H1 (cell line): Measurements from ENCODE around the gene TLE4. TPM values are rescaled to one million over a fixed set of nuclear protein-coding genes. Genes with fewer than 3 reads are reported as not detected.

Experiments used
- CTCF ChIA-PET: fragments of 300-600 bp; sonication (Branson Sonifier 250); formaldehyde crosslinking; loops from one replicate; lab custom pipeline; 2021; ENCODE audit not compliant: partially characterized antibody; lab: Charles Lee
- POLR2A ChIA-PET: fragments of 300-600 bp; sonication (Branson Sonifier 250); formaldehyde crosslinking; loops from one replicate; lab custom pipeline; 2021; ENCODE audit warnings: inconsistent platforms; ENCODE audit not compliant: partially characterized antibody; lab: Charles Lee
- DNase-seq, 2 experiments: peaks; one replicate each; pipeline versions ENCODE4 v3.0.0 to v3.0.0-alpha.2; 2010 to 2022; ENCODE audit warnings: low spot score in 2 of 2, low read depth in 1 of 2, mixed read lengths in 1 of 2
- FAIRE-seq: peaks from 2 replicates; lab custom pipeline; 2011; peaks lifted over from hg19 to GRCh38; lab: Jason Lieb, UNC
- H2AFZ ChIP-seq: 2 replicates; pipeline ENCODE4 v1.8.1; 2012; ENCODE audit warnings: low read length, inconsistent platforms
- H2AK5ac ChIP-seq: 2 replicates; pipeline ENCODE4 v1.6.1; 2013; ENCODE audit warnings: low read depth, low read length
- H2BK120ac ChIP-seq: replicated peaks from 2 replicates; pipeline ENCODE3; 2013; ENCODE audit warnings: low read depth, low read length, inconsistent platforms
- H2BK12ac ChIP-seq: 2 replicates; pipeline ENCODE4 v1.6.1; 2013; ENCODE audit warnings: low read depth, low read length
- H2BK15ac ChIP-seq: 2 replicates; pipeline ENCODE4 v1.6.1; 2013; ENCODE audit warnings: low read length
- H2BK20ac ChIP-seq: 2 replicates; pipeline ENCODE4 v1.6.1; 2013; ENCODE audit warnings: low read length
- H2BK5ac ChIP-seq: 2 replicates; pipeline ENCODE4 v1.6.1; 2013; ENCODE audit warnings: low read depth, low read length
- H3K14ac ChIP-seq: 2 replicates; pipeline ENCODE4 v1.6.1; 2013; ENCODE audit warnings: inconsistent platforms; ENCODE audit not compliant: insufficient read length
- H3K18ac ChIP-seq: 2 replicates; pipeline ENCODE4 v1.6.1; 2013; ENCODE audit warnings: low read length; ENCODE audit errors: extremely low read depth
- H3K23ac ChIP-seq: 2 replicates; pipeline ENCODE4 v1.6.1; 2013; ENCODE audit warnings: inconsistent platforms; ENCODE audit not compliant: insufficient read length
- H3K23me2 ChIP-seq: 2 replicates; pipeline ENCODE4 v1.6.1; 2013; ENCODE audit warnings: low read depth, low read length
- H3K27ac ChIP-seq: 2 replicates; pipeline ENCODE4 v1.6.1; 2011; ENCODE audit warnings: low read depth, low read length, inconsistent platforms
- H3K27me3 ChIP-seq, 4 experiments: replicated peaks in 1 of 4; 1 replicate in 1 of 4; 2 replicates in 3 of 4; pipeline versions ENCODE4 v1.6.1 to v1.8.1; 2011 to 2013; ENCODE audit warnings: low read length in 3 of 4, mild to moderate bottlenecking in 3 of 4, inconsistent platforms in 2 of 4, mixed read lengths in 2 of 4, moderate library complexity in 1 of 4; ENCODE audit not compliant: control insufficient read depth in 3 of 4, insufficient read depth in 3 of 4; ENCODE audit errors: extremely low read depth in 1 of 4
- H3K36me3 ChIP-seq, 4 experiments: 2 replicates each; pipeline versions ENCODE4 v1.6.1 to v1.8.1; 2011 to 2013; ENCODE audit warnings: mild to moderate bottlenecking in 4 of 4, low read length in 3 of 4, moderate library complexity in 2 of 4, control low read depth in 1 of 4, inconsistent platforms in 1 of 4; ENCODE audit not compliant: insufficient read depth in 4 of 4, control insufficient read depth in 2 of 4
- H3K4ac ChIP-seq: replicated peaks from 2 replicates; pipeline ENCODE3; 2013; ENCODE audit warnings: low read length, low read depth, mixed read lengths, inconsistent platforms; ENCODE audit not compliant: insufficient read length
- H3K4me1 ChIP-seq, 4 experiments: replicated peaks in 1 of 4; 1 replicate in 1 of 4; 2 replicates in 3 of 4; pipeline versions ENCODE4 v1.6.1 to v1.8.1; 2011 to 2013; ENCODE audit warnings: low read length in 3 of 4, inconsistent platforms in 2 of 4, mixed read lengths in 1 of 4; ENCODE audit not compliant: insufficient read depth in 4 of 4, control insufficient read depth in 3 of 4
- H3K4me2 ChIP-seq, 2 experiments: 2 replicates each; pipeline versions ENCODE4 v1.6.1 to v1.8.1; 2011 to 2013; ENCODE audit warnings: low read depth in 2 of 2, low read length in 2 of 2, control low read depth in 1 of 2, inconsistent platforms in 1 of 2, mild to moderate bottlenecking in 1 of 2; ENCODE audit not compliant: insufficient read depth in 1 of 2
- H3K4me3 ChIP-seq, 4 experiments: fragments of 200-600, 300-600 bp in 1 of 4; sonication (generic), shearing (Covaris generic), sonication (Bioruptor Twin) in 1 of 4; 2 replicates each; pipeline versions ENCODE4 v1.5.1 to v1.8.1; 2011 to 2016; ENCODE audit warnings: low read length in 4 of 4, low read depth in 3 of 4, control low read depth in 2 of 4, inconsistent platforms in 2 of 4, mild to moderate bottlenecking in 2 of 4, mixed read lengths in 1 of 4, moderate library complexity in 1 of 4; ENCODE audit not compliant: insufficient read depth in 2 of 4; ENCODE audit errors: extremely low read depth in 1 of 4
- H3K56ac ChIP-seq: replicated peaks from 2 replicates; pipeline ENCODE3; 2013; ENCODE audit warnings: low read depth, mild to moderate bottlenecking, mixed read lengths, low read length, inconsistent platforms; ENCODE audit not compliant: insufficient read length
- H3K79me1 ChIP-seq: 2 replicates; pipeline ENCODE4 v1.6.1; 2013; ENCODE audit warnings: low read depth, low read length, control low read depth
- H3K79me2 ChIP-seq, 2 experiments: 2 replicates each; pipeline versions ENCODE4 v1.6.1 to v1.8.1; 2012 to 2013; ENCODE audit warnings: low read length in 2 of 2, mild to moderate bottlenecking in 2 of 2, inconsistent platforms in 1 of 2; ENCODE audit not compliant: insufficient read depth in 2 of 2, control insufficient read depth in 1 of 2
- H3K9ac ChIP-seq, 4 experiments: replicated peaks in 1 of 4; 1 replicate in 1 of 4; 2 replicates in 3 of 4; pipeline versions ENCODE4 v1.6.1 to v1.8.1; 2011 to 2013; ENCODE audit warnings: low read depth in 3 of 4, low read length in 3 of 4, control low read depth in 2 of 4, mild to moderate bottlenecking in 2 of 4, moderate library complexity in 2 of 4, inconsistent platforms in 1 of 4; ENCODE audit errors: extremely low read depth in 1 of 4
- H3K9me3 ChIP-seq, 2 experiments: 2 replicates each; pipeline versions ENCODE4 v1.6.1 to v1.8.1; 2012 to 2013; ENCODE audit warnings: mild to moderate bottlenecking in 2 of 2, moderate library complexity in 2 of 2, control low read depth in 1 of 2, inconsistent platforms in 1 of 2, low read depth in 1 of 2, low read length in 1 of 2, mixed read lengths in 1 of 2; ENCODE audit not compliant: insufficient read depth in 2 of 2
- H4K20me1 ChIP-seq, 2 experiments: replicated peaks in 1 of 2; 2 replicates each; pipeline versions ENCODE3 to v1.8.1; 2011 to 2013; ENCODE audit warnings: inconsistent platforms in 2 of 2, low read length in 2 of 2, mild to moderate bottlenecking in 1 of 2; ENCODE audit not compliant: insufficient read depth in 2 of 2, control insufficient read depth in 1 of 2
- H4K5ac ChIP-seq: 2 replicates; pipeline ENCODE4 v1.6.1; 2013; ENCODE audit warnings: low read length, low read depth, mixed read lengths, inconsistent platforms; ENCODE audit not compliant: insufficient read length
- H4K8ac ChIP-seq: 2 replicates; pipeline ENCODE4 v1.8.0; 2013; ENCODE audit warnings: mild to moderate bottlenecking, moderate library complexity, low read length, inconsistent platforms; ENCODE audit not compliant: insufficient read depth; ENCODE audit errors: extremely low read depth
- H4K91ac ChIP-seq: replicated peaks from 2 replicates; pipeline ENCODE3; 2013; ENCODE audit warnings: low read length, mixed read lengths, inconsistent platforms; ENCODE audit not compliant: insufficient read length
- BACH1 ChIP-seq: IDR thresholded peaks from 2 replicates; pipeline ENCODE4 v1.6.1; 2012; ENCODE audit warnings: low read length, improper control_type of control experiment
- BCL11A ChIP-seq, 2 experiments: IDR thresholded peaks; one replicate each; pipeline ENCODE4 v1.6.1; 2011; ENCODE audit warnings: low read depth in 2 of 2, low read length in 2 of 2, mild to moderate bottlenecking in 2 of 2
- BRCA1 ChIP-seq: IDR thresholded peaks from 2 replicates; pipeline ENCODE4 v1.6.1; 2012; ENCODE audit warnings: low read depth, low read length, improper control_type of control experiment
- CREB1 ChIP-seq: IDR thresholded peaks from 2 replicates; pipeline ENCODE4 v1.6.1; 2012; ENCODE audit warnings: inconsistent platforms
- CTBP2 ChIP-seq: IDR thresholded peaks from 2 replicates; pipeline ENCODE4 v1.7.0; 2011; ENCODE audit warnings: borderline replicate concordance, mild to moderate bottlenecking, moderate library complexity, mixed read lengths, low read length; ENCODE audit not compliant: insufficient read depth, insufficient read length
- FOSL1 ChIP-seq: IDR thresholded peaks from 2 replicates; pipeline ENCODE4 v1.6.1; 2011; ENCODE audit warnings: mild to moderate bottlenecking, low read depth, low read length, moderate library complexity; ENCODE audit not compliant: insufficient read depth
- JUN ChIP-seq: IDR thresholded peaks from 2 replicates; pipeline ENCODE4 v1.6.1; 2011; ENCODE audit warnings: low read depth, mild to moderate bottlenecking, improper control_type of control experiment, low read length
- JUND ChIP-seq: IDR thresholded peaks from 2 replicates; pipeline ENCODE4 v1.6.1; 2011; ENCODE audit warnings: mild to moderate bottlenecking, improper control_type of control experiment, low read length
- POLR2A ChIP-seq, 2 experiments: IDR thresholded peaks; 1 replicate in 1 of 2; 2 replicates in 1 of 2; pipeline ENCODE4 v1.6.1; 2011; ENCODE audit warnings: low read depth in 2 of 2, low read length in 2 of 2, mild to moderate bottlenecking in 2 of 2; ENCODE audit errors: control extremely low read depth in 1 of 2
- SP2 ChIP-seq: IDR thresholded peaks from 2 replicates; pipeline ENCODE4 v1.6.1; 2012; ENCODE audit warnings: mild to moderate bottlenecking, low read length, inconsistent platforms
- SUZ12 ChIP-seq: fragments of 200-600 bp; sonication (generic); IDR thresholded peaks from 2 replicates; pipeline ENCODE4 v1.6.1; 2012; ENCODE audit warnings: mild to moderate bottlenecking, inconsistent platforms, low read length, moderate library complexity, mixed read lengths
- WGBS, 2 experiments: shearing (Covaris generic) in 1 of 2; methylation state at CpG; one replicate each; pipeline versions ENCODE4 v1.1.6 to v1.1.7; 2013 to 2015; ENCODE audit warnings: low lambda C conversion rate in 2 of 2, mixed read lengths in 2 of 2, inconsistent platforms in 1 of 2, low coverage in 1 of 2, missing lambda C conversion rate in 1 of 2; ENCODE audit not compliant: insufficient replicate concordance in 2 of 2, insufficient coverage in 1 of 2, insufficient read length in 1 of 2; ENCODE audit errors: extremely low coverage in 1 of 2, missing lambda C conversion rate in 1 of 2; 5-methylcytosine and 5-hydroxymethylcytosine counted together
- polyA plus RNA-seq, 7 experiments: library from polyadenylated mRNA; depleted of rRNA in 3 of 7; stranded (reverse) in 5 of 7; unstranded in 2 of 7; fragments of >200 nt in 5 of 7; fragments of 200-250 nt in 2 of 7; gene quantifications; 1 replicate in 5 of 7; 2 replicates in 1 of 7; 4 replicates in 1 of 7; pipeline versions ENCODE4 v1.2.1 to v1.2.3, GENCODE V29; 2011 to 2013; ENCODE audit warnings: missing spikeins in 2 of 7, mixed read lengths in 2 of 7
- total RNA-seq: library from RNA; stranded (reverse); fragmentation: NEBNext Ultra II Directional; extraction: Animal tissue kit (Norgen Biotek cat#: 25700); gene quantifications from 2 replicates; pipeline ENCODE4 v1.2.1, GENCODE V29; 2021
- TF ChIP-seq, protein P1 (sequence below): IDR thresholded peaks from 2 replicates; pipeline ENCODE4 v1.6.1; 2011; ENCODE audit warnings: low read length, improper control_type of control experiment
- TF ChIP-seq, protein P2 (sequence below): IDR thresholded peaks from 2 replicates; pipeline ENCODE4 v1.6.1; 2012; ENCODE audit warnings: inconsistent platforms
- TF ChIP-seq, protein P3 (sequence below): IDR thresholded peaks from 2 replicates; pipeline ENCODE4 v1.6.1; 2011; ENCODE audit warnings: low read depth, mild to moderate bottlenecking, low read length; ENCODE audit not compliant: insufficient read depth

The TLE4 gene
- total and polyA plus RNA-seq, 2 of the 8 experiments (the other 6 are each of a cell fraction or from before 2014, with no cell fraction given) = 32.4 to 36.9 TPM

DNA sequence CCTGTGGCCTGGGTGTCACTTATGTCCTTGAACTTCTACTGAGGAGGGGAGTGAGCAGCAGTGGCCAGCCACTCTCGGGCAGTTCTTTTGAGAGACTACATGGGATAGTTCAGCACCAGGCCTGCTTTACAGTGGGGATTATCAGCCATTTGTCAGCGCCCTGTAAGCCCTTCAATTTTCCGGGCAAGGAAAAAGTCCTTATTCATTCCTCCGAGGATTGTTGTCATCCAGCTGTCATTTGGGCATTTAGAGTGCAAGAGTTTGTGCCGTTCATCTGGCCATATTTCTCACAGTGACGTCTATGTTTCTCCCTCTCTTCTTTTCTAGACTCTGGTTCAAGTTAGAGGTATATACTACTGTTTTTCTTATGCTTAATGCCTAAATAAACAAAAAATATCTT is 172.8 kb downstream of the TLE4 start:
- Histone ChIP-seq H3K14ac (no peak overlapping the region), H2BK15ac (no peak overlapping the region), H3K4me3 (no peak overlapping the region), H3K27ac (no peak overlapping the region), H4K20me1 (no peaks in the 10 kb centered on the region), H3K9me3 (no peaks in the 10 kb centered on the region; a peak in 1 of 4 replicates), H3K79me2 (no peaks in the 10 kb centered on the region), H3K4me1 (peaks cover 0 to 5% (median 0%) of the 10 kb centered on the region in 4 experiments; a peak in 2 of 7 replicates), H2BK5ac (no peak overlapping the region), H3K23ac (no peak overlapping the region), H2AFZ (no peak overlapping the region), H2BK120ac (no peak overlapping the region), H2BK12ac (no peak overlapping the region), H3K9ac (no peak overlapping the region), H3K79me1 (no peaks in the 10 kb centered on the region), H2BK20ac (no peak overlapping the region), H3K36me3 (no peaks in the 10 kb centered on the region), H3K56ac (no peak overlapping the region), H3K18ac (no peak overlapping the region), H3K23me2 (no peaks in the 10 kb centered on the region), H3K27me3 (no peaks in the 10 kb centered on the region), H4K91ac (no peak overlapping the region), H2AK5ac (no peak overlapping the region), H4K5ac (no peak overlapping the region), H3K4me2 (no peak overlapping the region), H4K8ac (no peak overlapping the region), H3K4ac (no peak overlapping the region)
- WGBS, 2 experiments = 91% methylated on average over 6 of the region's 6 CpGs; no CpG with 5 or more reads in 1 of the 2 experiments
- no peak for DNase-seq
- POLR2A ChIA-PET = no interaction called here
- FAIRE-seq = no peak
- CTCF ChIA-PET = no interaction called here
- TF ChIP-seq, protein P1, sequence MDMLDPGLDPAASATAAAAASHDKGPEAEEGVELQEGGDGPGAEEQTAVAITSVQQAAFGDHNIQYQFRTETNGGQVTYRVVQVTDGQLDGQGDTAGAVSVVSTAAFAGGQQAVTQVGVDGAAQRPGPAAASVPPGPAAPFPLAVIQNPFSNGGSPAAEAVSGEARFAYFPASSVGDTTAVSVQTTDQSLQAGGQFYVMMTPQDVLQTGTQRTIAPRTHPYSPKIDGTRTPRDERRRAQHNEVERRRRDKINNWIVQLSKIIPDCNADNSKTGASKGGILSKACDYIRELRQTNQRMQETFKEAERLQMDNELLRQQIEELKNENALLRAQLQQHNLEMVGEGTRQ = no peak
- no peak for TF ChIP-seq CTBP2
- no peak for TF ChIP-seq SP2
- no peak for TF ChIP-seq JUN
- TF ChIP-seq, protein P2, sequence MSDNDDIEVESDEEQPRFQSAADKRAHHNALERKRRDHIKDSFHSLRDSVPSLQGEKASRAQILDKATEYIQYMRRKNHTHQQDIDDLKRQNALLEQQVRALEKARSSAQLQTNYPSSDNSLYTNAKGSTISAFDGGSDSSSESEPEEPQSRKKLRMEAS = no peak
- TF ChIP-seq, protein P3, sequence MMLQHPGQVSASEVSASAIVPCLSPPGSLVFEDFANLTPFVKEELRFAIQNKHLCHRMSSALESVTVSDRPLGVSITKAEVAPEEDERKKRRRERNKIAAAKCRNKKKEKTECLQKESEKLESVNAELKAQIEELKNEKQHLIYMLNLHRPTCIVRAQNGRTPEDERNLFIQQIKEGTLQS = no peak
- no peak for TF ChIP-seq FOSL1
- TF ChIP-seq BRCA1 = no peak
- TF ChIP-seq JUND = no peak
- TF ChIP-seq POLR2A (IDR thresholded peaks at IDR 0.05; ENCODE audit: control extremely low read depth in 1 of 2, low read depth in 2 of 2, low read length in 2 of 2) = no peak
- TF ChIP-seq BACH1 = no peak
- no peak for TF ChIP-seq CREB1
- TF ChIP-seq BCL11A (IDR thresholded peaks at IDR 0.05; ENCODE audit: low read depth in 2 of 2, low read length in 2 of 2) = no peak
- TF ChIP-seq SUZ12 = no peak
